Chondrocyte (in vitro differentiated cells): ENCODE results near the gene ATMIN. TPM values are rescaled to one million over a fixed set of nuclear protein-coding genes. Genes with fewer than 3 reads are reported as not detected.

Source experiments
- DNase-seq: peaks from one replicate; pipeline ENCODE4 v3.0.0; 2021; ENCODE audit warnings: mixed read lengths, low spot score
- H3K27ac Mint-ChIP-seq: one replicate; pipeline ENCODE4 v1.8.0; 2021; ENCODE audit warnings: mild to moderate bottlenecking, moderate library complexity, mixed read lengths; ENCODE audit not compliant: unreplicated experiment
- H3K27me3 Mint-ChIP-seq: 2 replicates; pipeline ENCODE4 v1.8.0; 2021; ENCODE audit warnings: low read depth, mixed read lengths
- H3K36me3 Mint-ChIP-seq: 2 replicates; pipeline ENCODE4 v1.8.0; 2021; ENCODE audit warnings: low read depth, mixed read lengths
- H3K4me1 Mint-ChIP-seq: 2 replicates; pipeline ENCODE4 v1.8.0; 2021; ENCODE audit warnings: low read depth, mild to moderate bottlenecking, mixed read lengths
- H3K4me3 Mint-ChIP-seq: one replicate; pipeline ENCODE4 v1.8.0; 2021; ENCODE audit warnings: mild to moderate bottlenecking, moderate library complexity, mixed read lengths; ENCODE audit not compliant: unreplicated experiment
- H3K9me3 Mint-ChIP-seq: 2 replicates; pipeline ENCODE4 v1.8.0; 2021; ENCODE audit warnings: low read depth, mixed read lengths
- CTCF ChIP-seq: fragments of 200-600 bp; sonication (generic); IDR thresholded peaks from 2 replicates; pipeline ENCODE4 v1.5.0; 2021; ENCODE audit warnings: antibody characterized with exemption, mild to moderate bottlenecking, moderate library complexity
- total RNA-seq: library from RNA; stranded (reverse); gene quantifications from 3 replicates; pipeline ENCODE4 v1.2.1, GENCODE V29; 2021

ATMIN gene
- total RNA-seq, 1 donor from 2014 or later, result 34.5 TPM

GRCh38 chr16:81006211-81006812 lies 29.3 kb upstream of the ATMIN start:
- DNase-seq, result peak; percentile 95
- no peaks in the 10 kb centered on the region for H3K27me3 Mint-ChIP-seq
- peak overlapping the region; percentile 100 for H3K27ac Mint-ChIP-seq
- H3K4me1 Mint-ChIP-seq, result peaks cover 42% of the 10 kb centered on the region
- no peaks in the 10 kb centered on the region for H3K36me3 Mint-ChIP-seq
- TF ChIP-seq CTCF, result no peak
- H3K9me3 Mint-ChIP-seq, result no peaks in the 10 kb centered on the region
- peak overlapping the region; percentile 93 for H3K4me3 Mint-ChIP-seq

- H3K27ac Mint-ChIP-seq, result peak within 1 kb of the TSS; percentile 100
- H3K4me1 Mint-ChIP-seq, result peaks cover 42% of the 10 kb centered on the region
- H3K9me3 Mint-ChIP-seq, result no peaks in the 10 kb centered on the region
- peak; percentile 99 for DNase-seq
- H3K4me3 Mint-ChIP-seq, result peak within 1 kb of the TSS; percentile 93
- H3K27me3 Mint-ChIP-seq, result no peaks in the 10 kb centered on the region
- no peaks in the 10 kb centered on the region for H3K36me3 Mint-ChIP-seq
- TF ChIP-seq CTCF, result peak; percentile 25
Measured at GRCh38 chr16:81006813-81007695, 28.6 kb upstream of the ATMIN start, which contains the start of the genes CENPN and CMC2. CENPN (plus strand) TSS chr16:81007214; CDS start chr16:81011940, 4,726 bp downstream. CMC2 (minus strand) TSS chr16:81006885; CDS start chr16:80997394, 9,491 bp downstream.

GRCh38 chr16:81008505-81008789 lies 27.2 kb upstream of the ATMIN start:
- H3K4me3 Mint-ChIP-seq, result peak overlapping the region; percentile 93
- no peak for TF ChIP-seq CTCF
- no peak for DNase-seq
- no peaks in the 10 kb centered on the region for H3K9me3 Mint-ChIP-seq
- H3K27ac Mint-ChIP-seq, result no peak overlapping the region
- peaks cover 2% of the 10 kb centered on the region for H3K36me3 Mint-ChIP-seq
- H3K27me3 Mint-ChIP-seq, result no peaks in the 10 kb centered on the region
- peaks cover 40% of the 10 kb centered on the region for H3K4me1 Mint-ChIP-seq

GRCh38 chr16:81012974-81013373 lies 22.7 kb upstream of the ATMIN start:
- no peak for DNase-seq
- TF ChIP-seq CTCF, result no peak
- no peak overlapping the region for H3K27ac Mint-ChIP-seq
- H3K36me3 Mint-ChIP-seq, result peaks cover 5% of the 10 kb centered on the region
- no peak overlapping the region for H3K4me3 Mint-ChIP-seq
- H3K4me1 Mint-ChIP-seq, result peaks cover 9% of the 10 kb centered on the region
- H3K27me3 Mint-ChIP-seq, result no peaks in the 10 kb centered on the region
- no peaks in the 10 kb centered on the region for H3K9me3 Mint-ChIP-seq

- H3K27me3 Mint-ChIP-seq, result no peaks in the 10 kb centered on the region
- H3K36me3 Mint-ChIP-seq, result peaks cover 5% of the 10 kb centered on the region
- no peak for DNase-seq
- no peak overlapping the region for H3K27ac Mint-ChIP-seq
- TF ChIP-seq CTCF, result no peak
- no peaks in the 10 kb centered on the region for H3K4me1 Mint-ChIP-seq
- no peaks in the 10 kb centered on the region for H3K9me3 Mint-ChIP-seq
- no peak overlapping the region for H3K4me3 Mint-ChIP-seq
Measured at GRCh38 chr16:81014672-81015071, 21.0 kb upstream of the ATMIN start.
